K562 (cell line): Measurements from ENCODE around the gene AHR. TPM values are rescaled to one million over a fixed set of nuclear protein-coding genes. Genes with fewer than 3 reads are reported as not detected.

ENCODE experiments used
- ATAC-seq: fragments of 200-7000 bp; cut with Tn5 transposase; 3 replicates; pipeline ENCODE4 v1.9.1; 2020; ENCODE audit warnings: moderate library complexity
- BruUV-seq: library from RNA; stranded (reverse); fragments of 400-500 nt; replicated peaks from 2 replicates; lab custom pipeline; 2021; lab: Mats Ljungman, UMichigan
- CTCF ChIA-PET: fragments of 300-600 bp; formaldehyde crosslinking; extraction: SDS; loops from one replicate; lab custom pipeline; 2021; ENCODE audit warnings: low intra/inter-chr PET ratio; lab: Yijun Ruan, JAX
- POLR2A ChIA-PET: fragments of 300-600, 350-650 bp; sonication (Branson Sonifier 250); formaldehyde crosslinking; extraction: SDS; loops from one replicate; lab custom pipeline; 2021; ENCODE audit warnings: antibody characterized with exemption, inconsistent platforms; lab: Yijun Ruan, JAX
- DNase-seq, 4 experiments: peaks; one replicate each; pipeline versions ENCODE4 v3.0.0 to v3.0.0-alpha.2; 2011 to 2018; ENCODE audit warnings: low spot score in 3 of 4, mixed read lengths in 3 of 4; ENCODE audit errors: extremely low read depth in 1 of 4
- FAIRE-seq: peaks from 2 replicates; lab custom pipeline; 2011; peaks lifted over from hg19 to GRCh38; lab: Jason Lieb, UNC
- H2AFZ ChIP-seq: 2 replicates; pipeline ENCODE4 v1.6.0; 2011; ENCODE audit warnings: low read depth, low read length, control low read depth, inconsistent platforms
- H3K27ac ChIP-seq: fragments of 200-600 bp; 3 replicates; pipeline ENCODE4 v1.8.0; 2011; ENCODE audit warnings: low read depth, mild to moderate bottlenecking, control low read depth, inconsistent platforms, low read length, moderate library complexity, mixed read lengths; ENCODE audit errors: extremely low read depth
- H3K27me3 ChIP-seq, 2 experiments: fragments of 300-600 bp in 1 of 2; 2 replicates in 1 of 2; 3 replicates in 1 of 2; pipeline versions ENCODE4 v1.6.0 to v1.8.0; 2011; ENCODE audit warnings: inconsistent platforms in 2 of 2, low read length in 2 of 2, mild to moderate bottlenecking in 1 of 2, mixed read lengths in 1 of 2, moderate library complexity in 1 of 2; ENCODE audit not compliant: control insufficient read depth in 2 of 2, insufficient read depth in 2 of 2
- H3K36me3 ChIP-seq: fragments of 300-600 bp; 3 replicates; pipeline ENCODE4 v1.8.0; 2011; ENCODE audit warnings: mild to moderate bottlenecking, low read length, inconsistent platforms; ENCODE audit not compliant: control insufficient read depth, insufficient read depth
- H3K4me1 ChIP-seq, 2 experiments: fragments of 200-600 bp in 1 of 2; replicated peaks in 1 of 2; 2 replicates in 1 of 2; 3 replicates in 1 of 2; pipeline versions ENCODE4 v1.5.1 to v1.8.0; 2011; ENCODE audit warnings: inconsistent platforms in 2 of 2, low read length in 2 of 2, mild to moderate bottlenecking in 1 of 2, mixed read lengths in 1 of 2, moderate library complexity in 1 of 2; ENCODE audit not compliant: control insufficient read depth in 2 of 2, insufficient read depth in 2 of 2
- H3K4me2 ChIP-seq: 2 replicates; pipeline ENCODE4 v1.6.1; 2011; ENCODE audit warnings: low read length, control low read depth, inconsistent platforms, mixed read lengths; ENCODE audit not compliant: insufficient read depth
- H3K4me3 ChIP-seq: fragments of 200-600 bp; sonication (generic), shearing (Covaris generic); 2 replicates; pipeline ENCODE4 v1.5.1; 2016; ENCODE audit warnings: control low read depth, inconsistent platforms
- H3K79me2 ChIP-seq: fragments of 200-600 bp; 3 replicates; pipeline ENCODE4 v1.8.0; 2011; ENCODE audit warnings: low read length, inconsistent platforms; ENCODE audit not compliant: control insufficient read depth, insufficient read depth
- H3K9ac ChIP-seq, 2 experiments: 2 replicates each; pipeline versions ENCODE4 v1.6.0 to v1.6.1; 2011; ENCODE audit warnings: low read depth in 2 of 2, low read length in 2 of 2, control low read depth in 1 of 2, inconsistent platforms in 1 of 2, mild to moderate bottlenecking in 1 of 2, mixed read lengths in 1 of 2; ENCODE audit not compliant: insufficient read depth in 1 of 2
- H3K9me1 ChIP-seq: one replicate; pipeline ENCODE4 v1.6.0; 2011; ENCODE audit warnings: inconsistent platforms, mild to moderate bottlenecking, low read length, moderate library complexity; ENCODE audit not compliant: control insufficient read depth, insufficient read depth
- H3K9me3 ChIP-seq: replicated peaks from 2 replicates; pipeline ENCODE4 v1.5.1; 2011; ENCODE audit warnings: low read depth, low read length, inconsistent platforms; ENCODE audit not compliant: control insufficient read depth, insufficient read depth
- H4K20me1 ChIP-seq: replicated peaks from 2 replicates; pipeline ENCODE4 v1.6.1; 2011; ENCODE audit warnings: low read length, inconsistent platforms, mixed read lengths; ENCODE audit not compliant: control insufficient read depth, insufficient read depth
- DMBX1 ChIP-seq: fragments of 250-450 bp; sonication (Bioruptor Pico); IDR thresholded peaks from 2 replicates; pipeline ENCODE4 v1.8.0; 2022; ENCODE audit warnings: inconsistent platforms, mild to moderate bottlenecking, moderate library complexity, borderline replicate concordance
- HNRNPL ChIP-seq: fragments of 200-400 bp; formaldehyde crosslinking; IDR thresholded peaks from 2 replicates; pipeline ENCODE4 v1.6.1; 2017; ENCODE audit warnings: low read depth, mild to moderate bottlenecking, low read length
- MYBL2 ChIP-seq, 2 experiments: fragments of 450-650 bp in 1 of 2; sonication (generic) in 1 of 2; formaldehyde crosslinking in 1 of 2; IDR thresholded peaks; 2 replicates each; pipeline versions ENCODE4 v1.6.1 to v1.8.1; 2017 to 2022; ENCODE audit warnings: borderline replicate concordance in 1 of 2, inconsistent platforms in 1 of 2, low read depth in 1 of 2, mild to moderate bottlenecking in 1 of 2, missing genetic modification reagents in 1 of 2, moderate library complexity in 1 of 2
- NFYB ChIP-seq: IDR thresholded peaks from 2 replicates; pipeline ENCODE4 v1.6.1; 2011; ENCODE audit warnings: mild to moderate bottlenecking, moderate library complexity; ENCODE audit not compliant: insufficient read length; ENCODE audit errors: extremely low read depth
- POLR2AphosphoS2 ChIP-seq: IDR thresholded peaks from 2 replicates; pipeline ENCODE4 v1.6.1; 2012; ENCODE audit warnings: low read length, improper control_type of control experiment
- PURB ChIP-seq: sonication (generic); formaldehyde crosslinking; IDR thresholded peaks from 2 replicates; pipeline ENCODE4 v1.9.0; 2021; ENCODE audit warnings: low read depth, mild to moderate bottlenecking, missing genetic modification reagents
- RBM34 ChIP-seq: fragments of 200-400 bp; formaldehyde crosslinking; IDR thresholded peaks from 2 replicates; pipeline ENCODE4 v1.6.1; 2018; ENCODE audit warnings: low read length, borderline replicate concordance; ENCODE audit not compliant: insufficient read depth
- SIRT6 ChIP-seq: IDR thresholded peaks from one replicate; pipeline ENCODE4 v1.6.1; 2012; ENCODE audit warnings: low read depth, mild to moderate bottlenecking, control low read depth, inconsistent platforms, low read length, moderate library complexity
- SMAD1 ChIP-seq: fragments of 150-350 bp; IDR thresholded peaks from 2 replicates; pipeline ENCODE4 v1.6.1; 2014; ENCODE audit warnings: low read length, low read depth; ENCODE audit not compliant: partially characterized antibody
- TOE1 ChIP-seq, 2 experiments: fragments of 450-650 bp in 1 of 2; sonication (generic) in 1 of 2; formaldehyde crosslinking in 1 of 2; IDR thresholded peaks; 2 replicates each; pipeline versions ENCODE4 v1.7.1 to v1.8.0; 2016 to 2022; ENCODE audit warnings: borderline replicate concordance in 2 of 2, mild to moderate bottlenecking in 2 of 2, antibody characterized with exemption in 1 of 2, inconsistent platforms in 1 of 2, low read depth in 1 of 2, missing genetic modification reagents in 1 of 2, moderate library complexity in 1 of 2
- ZNF445 ChIP-seq: fragments of 250-450 bp; sonication (Bioruptor Pico); IDR thresholded peaks from 2 replicates; pipeline ENCODE4 v1.4.0; 2020; ENCODE audit warnings: low read depth, mild to moderate bottlenecking, moderate library complexity
- in situ Hi-C: fragments of 300-500 bp; cut with MboI; formaldehyde crosslinking; loops from 4 replicates; pipeline ENCODE4 v1.15.0; 2018; ENCODE audit warnings: inconsistent platforms, mixed read lengths
- intact Hi-C: fragments of 100-400 bp; cut with micrococcal nuclease; formaldehyde crosslinking; loops from 2 replicates; pipeline ENCODE4 v1.14.2; 2022
- polyA plus RNA-seq, 8 experiments: library from polyadenylated mRNA; depleted of rRNA in 4 of 8; stranded (reverse) in 5 of 8; unstranded in 3 of 8; fragments of >200 nt; fragmentation: Nextera tagmentation in 2 of 8; fragmentation: Illumina TruSeq in 1 of 8; extraction: Ambion mirVana in 2 of 8; extraction: Trizol in 1 of 8; gene quantifications; 2 replicates each; pipeline versions ENCODE4 v1.2.1 to v1.2.3, GENCODE V29; 2011 to 2014; ENCODE audit warnings: inconsistent platforms in 1 of 8, missing spikeins in 1 of 8
- total RNA-seq, 7 experiments: library from RNA; depleted of rRNA in 6 of 7; stranded (reverse); fragments of >200 nt in 6 of 7; fragmentation: Illumina TruSeq in 2 of 7; extraction: Trizol in 2 of 7; gene quantifications; 2 replicates each; pipeline versions ENCODE4 v1.2.1 to v1.2.3, GENCODE V29; 2011 to 2021; ENCODE audit warnings: low replicate concordance in 1 of 7
- TF ChIP-seq, protein P1 (sequence below): sonication (generic); formaldehyde crosslinking; IDR thresholded peaks from 2 replicates; pipeline ENCODE4 v1.9.0; 2022; ENCODE audit warnings: mild to moderate bottlenecking, missing genetic modification reagents
- TF ChIP-seq, protein P2 (sequence below): fragments of 450-650 bp; formaldehyde crosslinking; IDR thresholded peaks from 2 replicates; pipeline ENCODE4 v1.4.0; 2020; ENCODE audit warnings: mild to moderate bottlenecking, moderate library complexity

Gene AHR
- total and polyA plus RNA-seq, 9 of the 15 experiments (the other 6 are each of a cell fraction or from before 2014, with no cell fraction given): 0.16 TPM; not detected in 8

DNA sequence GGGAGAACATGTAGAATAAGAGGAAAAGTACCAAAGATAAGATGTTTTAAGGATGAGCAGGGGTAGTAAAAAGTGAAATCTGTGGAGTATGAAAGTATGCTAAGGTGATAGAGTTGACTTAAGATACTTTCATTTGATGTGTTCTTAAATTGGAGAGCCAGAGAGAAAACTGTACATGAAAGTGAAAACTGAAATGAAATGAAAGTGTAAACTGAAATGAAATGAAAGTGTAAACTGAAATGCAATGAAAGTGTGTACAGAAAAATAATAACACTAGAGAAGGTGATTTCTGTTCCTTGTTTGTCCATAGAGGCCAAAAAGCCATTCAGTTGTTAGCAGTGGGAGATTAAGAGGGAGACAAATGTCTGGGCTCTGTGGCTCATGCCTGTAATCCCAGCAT lies 17.5 kb downstream of the AHR start:
- Histone ChIP-seq H3K4me3 (no peak overlapping the region), H3K27ac (no peak overlapping the region), H3K9ac (no peak overlapping the region), H3K4me2 (no peak overlapping the region), H4K20me1 (no peaks in the 10 kb centered on the region), H3K27me3 (no peaks in the 10 kb centered on the region)
- FAIRE-seq: no peak
- POLR2A ChIA-PET: no interaction called here
- TF ChIP-seq DMBX1 (CRISPR knock-in tag): no peak
- TF ChIP-seq ZNF445 (CRISPR knock-in tag): no peak
- no peak for TF ChIP-seq HNRNPL
- TF ChIP-seq RBM34: no peak
- TF ChIP-seq SMAD1: no peak
- no peak for TF ChIP-seq NFYB
- TF ChIP-seq PURB (CRISPR knock-in tag): no peak
- no peak for TF ChIP-seq POLR2AphosphoS2
- TF ChIP-seq, protein P1, sequence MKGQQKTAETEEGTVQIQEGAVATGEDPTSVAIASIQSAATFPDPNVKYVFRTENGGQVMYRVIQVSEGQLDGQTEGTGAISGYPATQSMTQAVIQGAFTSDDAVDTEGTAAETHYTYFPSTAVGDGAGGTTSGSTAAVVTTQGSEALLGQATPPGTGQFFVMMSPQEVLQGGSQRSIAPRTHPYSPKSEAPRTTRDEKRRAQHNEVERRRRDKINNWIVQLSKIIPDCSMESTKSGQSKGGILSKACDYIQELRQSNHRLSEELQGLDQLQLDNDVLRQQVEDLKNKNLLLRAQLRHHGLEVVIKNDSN (CRISPR knock-in tag): no peak
- TF ChIP-seq, protein P2, sequence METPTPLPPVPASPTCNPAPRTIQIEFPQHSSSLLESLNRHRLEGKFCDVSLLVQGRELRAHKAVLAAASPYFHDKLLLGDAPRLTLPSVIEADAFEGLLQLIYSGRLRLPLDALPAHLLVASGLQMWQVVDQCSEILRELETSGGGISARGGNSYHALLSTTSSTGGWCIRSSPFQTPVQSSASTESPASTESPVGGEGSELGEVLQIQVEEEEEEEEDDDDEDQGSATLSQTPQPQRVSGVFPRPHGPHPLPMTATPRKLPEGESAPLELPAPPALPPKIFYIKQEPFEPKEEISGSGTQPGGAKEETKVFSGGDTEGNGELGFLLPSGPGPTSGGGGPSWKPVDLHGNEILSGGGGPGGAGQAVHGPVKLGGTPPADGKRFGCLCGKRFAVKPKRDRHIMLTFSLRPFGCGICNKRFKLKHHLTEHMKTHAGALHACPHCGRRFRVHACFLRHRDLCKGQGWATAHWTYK (CRISPR knock-in tag): no peak
- TF ChIP-seq MYBL2 (IDR thresholded peaks at IDR 0.05; ENCODE audit: low read depth): no peak
- TF ChIP-seq MYBL2 (CRISPR knock-in tag; IDR thresholded peaks at IDR 0.05; ENCODE audit: borderline replicate concordance): no peak
- TF ChIP-seq TOE1 (IDR thresholded peaks at IDR 0.05; ENCODE audit: borderline replicate concordance): no peak
- no peak for TF ChIP-seq TOE1 (CRISPR knock-in tag; IDR thresholded peaks at IDR 0.05; ENCODE audit: borderline replicate concordance, low read depth)
- no peak for TF ChIP-seq SIRT6
- TF ChIP-seq, all 486 proteins: peak for 0
- Histone ChIP-seq H3K79me2 (no peaks in the 10 kb centered on the region), H3K36me3 (no peaks in the 10 kb centered on the region), H3K4me1 (no peaks in the 10 kb centered on the region), H3K9me1 (no peaks in the 10 kb centered on the region), H2AFZ (no peak overlapping the region), H3K9me3 (no peaks in the 10 kb centered on the region)
- intact Hi-C loops: no loop called here
- ATAC-seq: no peak
- CTCF ChIA-PET: no interaction called here
- in situ Hi-C loops: no loop called here
- no TSS peak for BruUV-seq
- no peak for DNase-seq
